ENCODE measurements around the gene UROS.

The UROS gene

DNA sequence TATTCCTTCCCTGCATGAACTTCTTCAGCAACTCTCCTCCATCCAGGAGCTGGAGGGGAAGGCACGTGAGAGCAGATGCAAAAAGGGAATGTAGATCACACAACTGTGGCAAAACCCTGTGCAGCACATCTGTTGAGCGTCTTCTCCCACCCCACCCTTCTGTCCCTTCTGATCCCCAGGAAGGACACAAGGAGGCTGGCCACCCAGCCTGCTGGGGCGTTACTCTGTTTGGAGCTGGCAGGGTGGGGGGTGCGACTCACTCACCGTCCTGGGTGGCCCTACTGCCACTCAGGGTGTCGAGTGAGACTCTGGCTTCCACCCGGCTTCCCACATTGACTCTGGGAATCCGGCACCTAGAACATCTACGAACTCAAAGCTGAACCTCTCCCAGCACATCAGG, 37.3 kb downstream of the UROS start:
- no peak for DNase-seq

- DNase-seq: no peak
Measured at GRCh38 chr10:125783957-125784356, 39.1 kb downstream of the UROS start.

DNA sequence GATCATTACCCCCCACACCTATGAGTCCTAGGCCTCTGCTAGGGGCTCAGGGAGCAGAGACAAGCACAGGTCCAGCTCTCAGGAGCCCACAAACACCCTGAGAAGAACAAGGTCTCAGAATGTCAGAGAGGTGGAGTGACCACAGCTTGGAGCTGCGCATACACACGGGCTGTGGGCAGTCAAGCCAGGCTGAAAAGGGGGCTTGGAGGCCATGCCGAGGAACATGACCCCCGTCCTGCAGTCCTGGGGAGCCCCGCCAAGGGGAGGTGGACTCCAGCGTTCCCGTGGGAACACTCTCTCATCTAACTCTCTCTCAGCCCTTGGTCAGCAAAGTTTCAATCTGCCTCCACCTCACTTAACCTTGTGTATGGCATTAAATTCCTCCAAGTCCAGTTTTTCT, 39.6 kb downstream of the UROS start:
- no peak for DNase-seq

DNA sequence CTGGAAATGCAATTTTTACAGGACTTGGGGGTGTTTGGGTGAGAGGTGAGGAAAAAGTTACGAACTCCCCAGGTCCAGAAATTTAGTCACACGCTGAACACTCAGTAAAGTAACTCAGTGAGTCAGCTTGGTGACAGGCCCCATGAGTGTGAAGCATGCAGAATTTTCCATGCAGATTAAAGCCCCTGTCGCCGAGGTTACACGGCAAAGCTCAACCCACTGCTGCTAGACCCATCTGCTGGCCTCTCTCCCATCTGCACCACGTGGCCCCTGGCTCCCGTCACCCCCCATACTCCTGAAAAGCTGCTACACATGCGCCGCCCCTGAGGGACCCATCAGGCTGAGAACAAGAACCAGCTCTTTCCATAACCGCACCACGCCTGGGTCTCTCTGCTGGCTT, 40.4 kb downstream of the UROS start:
- no peak for DNase-seq

- no peak for DNase-seq
Measured at GRCh38 chr10:125782054-125782453, 41.0 kb downstream of the UROS start.

DNA sequence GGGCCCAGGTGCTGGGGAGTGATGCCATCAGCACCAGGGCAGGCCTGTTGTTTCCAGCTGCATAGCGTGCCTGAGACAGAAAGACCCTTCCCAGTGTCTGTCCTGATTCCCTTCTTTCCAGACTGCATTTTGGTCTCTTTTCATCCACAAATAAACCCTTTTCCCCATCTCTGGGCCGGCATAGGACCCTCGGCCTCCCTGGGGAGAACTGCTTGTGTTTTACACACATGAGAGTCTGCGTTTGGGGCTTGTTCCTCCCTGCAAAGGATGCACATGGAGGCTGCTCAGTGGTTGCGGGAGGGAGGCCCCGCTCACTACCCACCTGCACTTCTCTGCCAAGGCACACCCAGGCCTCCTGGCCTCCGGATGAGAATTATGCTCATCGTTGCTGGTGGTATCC, 41.7 kb downstream of the UROS start:
- no peak for DNase-seq

DNA sequence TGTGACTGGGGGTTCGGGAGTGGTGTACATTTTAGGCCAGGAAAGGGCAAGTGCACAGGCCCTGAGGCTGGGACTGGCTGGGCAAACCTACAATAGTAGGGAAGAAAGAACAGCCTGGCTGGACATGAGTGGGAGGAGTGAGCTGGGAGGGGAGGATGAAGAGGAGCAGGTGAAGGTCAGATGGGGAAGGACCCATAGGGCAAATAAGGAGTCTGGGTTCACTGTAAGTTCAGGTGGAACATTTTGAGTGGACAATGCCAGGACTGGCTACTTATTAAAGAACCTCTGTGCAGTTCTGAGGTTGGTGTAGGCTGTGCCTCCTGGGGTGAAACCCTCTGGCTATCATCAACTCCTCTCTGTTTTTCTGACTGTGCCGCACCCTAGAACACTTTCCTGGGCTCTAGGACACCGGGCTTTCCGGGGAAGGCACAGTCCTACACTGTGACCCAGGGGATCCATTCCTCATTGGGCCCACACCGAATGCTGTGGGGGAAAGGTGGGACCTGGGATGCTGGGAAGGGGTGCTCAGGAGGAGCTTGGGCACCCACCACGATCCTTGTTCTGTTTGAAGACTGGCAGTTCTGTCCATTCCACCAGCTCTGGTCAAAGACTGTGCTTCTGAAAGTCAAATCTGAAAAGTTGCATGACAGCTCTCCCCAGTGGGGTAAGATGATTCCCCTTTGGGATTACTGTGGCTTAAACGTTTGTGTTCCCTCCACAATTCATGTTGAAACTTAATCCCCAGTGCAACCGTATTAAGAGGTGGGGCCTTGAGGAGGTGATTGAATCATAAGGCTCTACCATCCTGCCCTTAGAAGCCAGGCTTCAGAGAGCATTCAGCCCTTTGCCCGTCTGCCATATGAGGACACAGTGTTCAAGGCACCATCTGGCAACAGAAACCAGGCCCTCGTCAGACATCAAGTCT, 43.4 kb downstream of the UROS start:
- DNase-seq: no peak

DNA sequence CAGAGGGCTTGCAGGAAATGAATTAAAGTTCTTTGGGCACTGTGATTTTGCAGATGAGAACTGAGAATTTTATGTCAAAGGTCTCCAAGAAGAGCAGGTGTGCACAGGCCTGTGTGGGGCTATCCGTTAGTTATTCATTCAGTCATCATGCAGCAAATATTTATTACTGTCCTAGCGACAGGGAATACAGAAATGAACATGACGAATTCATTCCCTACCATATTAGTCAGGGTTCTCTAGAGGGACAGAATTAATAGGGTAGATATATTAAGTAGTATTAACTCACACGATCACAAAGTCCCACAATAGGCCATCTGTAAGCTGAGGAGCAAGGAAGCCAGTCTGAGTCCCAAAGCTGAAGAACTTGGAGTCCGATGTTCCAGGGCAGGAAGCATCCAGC, 44.5 kb downstream of the UROS start:
- DNase-seq: no peak

DNA sequence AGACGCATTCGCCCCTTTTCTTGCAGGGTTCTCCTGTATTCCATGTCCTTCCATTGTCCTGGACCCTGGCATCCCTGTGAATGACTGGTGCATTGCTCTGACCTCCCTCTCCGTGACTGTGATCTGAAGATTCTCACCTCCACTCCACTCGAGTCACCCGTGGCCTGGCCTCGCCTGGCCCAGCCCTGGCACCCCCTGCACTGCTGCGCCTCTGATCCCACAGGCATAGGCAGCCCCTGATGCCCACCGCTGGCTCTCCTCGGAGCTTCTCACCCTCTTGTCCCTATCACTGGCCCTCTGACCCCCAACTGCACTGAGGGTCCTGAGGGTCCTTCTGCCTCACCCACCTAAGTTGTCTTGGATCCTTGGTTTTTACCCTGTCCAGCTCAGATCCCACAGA, 45.3 kb downstream of the UROS start:
- no peak for DNase-seq

DNA sequence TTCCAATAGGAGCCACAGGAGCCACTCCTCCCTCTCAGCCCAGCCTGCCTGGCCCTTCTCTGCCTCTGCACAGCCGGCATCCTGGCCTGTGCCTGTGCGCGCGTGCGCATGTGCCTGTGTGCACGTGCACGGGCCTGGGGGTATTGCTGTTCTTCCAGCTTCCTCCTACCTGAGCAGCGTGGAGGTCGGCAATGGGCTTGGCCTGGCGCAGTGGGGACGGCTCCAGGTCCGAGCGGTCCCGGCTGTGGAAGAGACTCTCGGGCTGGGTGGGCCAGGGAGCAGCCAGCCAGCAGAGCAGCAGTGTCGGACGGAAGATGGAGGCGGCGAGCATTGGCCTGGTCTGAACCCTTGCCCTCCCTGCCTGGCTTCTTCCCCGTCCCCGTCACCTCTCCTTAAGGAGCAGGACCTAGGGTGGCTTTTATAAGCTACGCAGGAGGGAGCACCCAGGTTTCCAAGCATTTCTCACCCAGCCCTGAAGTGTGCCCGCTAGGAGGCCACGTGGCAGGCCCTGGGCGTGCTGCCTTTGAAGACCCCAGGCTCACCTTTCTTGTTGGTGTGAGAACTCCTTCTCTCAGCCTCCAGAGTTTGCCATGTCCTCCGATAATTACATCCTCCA, 47.5 kb downstream of the UROS start, which contains the start of gene MMP21:
Gene MMP21, minus strand, starts transcription at position 331 of the 616 bp plus-strand sequence. Its CDS starts 0 bp downstream, at position 331.
- DNase-seq: no peak

DNA sequence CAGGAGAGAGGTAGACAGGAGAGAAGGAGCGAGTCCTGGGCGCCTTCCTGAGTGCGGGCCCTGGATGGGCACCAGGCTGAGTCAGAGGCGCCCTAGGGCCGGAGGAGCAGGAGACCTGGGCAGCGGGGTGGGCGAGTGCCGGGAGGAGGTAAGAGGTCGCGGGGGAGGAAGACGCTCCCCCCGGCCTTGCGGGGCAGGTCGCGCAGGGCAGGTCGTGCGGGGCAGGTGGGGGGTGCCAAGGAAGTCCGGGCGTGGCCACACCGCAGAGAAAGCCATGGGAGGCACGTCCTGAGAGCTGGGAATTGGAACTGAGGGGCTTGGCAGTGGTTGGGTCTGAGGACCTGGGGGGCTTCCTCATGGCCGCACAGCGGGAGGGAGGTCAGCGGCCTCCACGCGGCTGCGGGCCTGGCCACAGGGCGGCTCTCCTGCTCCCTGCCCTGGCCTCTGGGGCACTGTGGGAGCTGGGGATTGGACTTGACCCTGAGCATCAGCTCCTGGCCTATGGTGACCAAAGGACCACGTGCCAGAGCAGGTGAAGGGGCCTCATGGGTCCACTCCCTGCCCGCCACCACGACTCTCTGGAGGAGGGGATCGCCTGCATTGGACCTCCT, 48.4 kb downstream of the UROS start:
- no peak for DNase-seq

GRCh38 chr10:125773687-125774543, 49.1 kb downstream of the UROS start:
- DNase-seq: no peak

DNA sequence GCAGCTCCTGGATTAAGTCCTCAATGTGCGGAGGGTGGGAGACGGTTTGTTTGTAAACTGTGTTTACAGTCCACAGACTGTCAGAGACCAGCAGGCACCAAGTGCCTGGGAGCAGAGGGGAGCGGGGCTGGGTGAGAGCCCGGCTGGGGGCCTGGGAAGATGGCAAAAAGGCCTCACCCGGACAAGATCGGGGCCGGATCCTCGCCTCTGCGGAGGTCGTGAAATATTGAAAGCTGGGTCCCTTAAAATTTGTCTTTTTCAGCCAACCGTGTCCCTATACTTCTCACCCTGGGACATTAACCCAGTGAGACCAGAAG, 50.2 kb downstream of the UROS start:
- DNase-seq: no peak

- DNase-seq: no peak
Measured at GRCh38 chr10:125772112-125772863, 50.8 kb downstream of the UROS start.

DNA sequence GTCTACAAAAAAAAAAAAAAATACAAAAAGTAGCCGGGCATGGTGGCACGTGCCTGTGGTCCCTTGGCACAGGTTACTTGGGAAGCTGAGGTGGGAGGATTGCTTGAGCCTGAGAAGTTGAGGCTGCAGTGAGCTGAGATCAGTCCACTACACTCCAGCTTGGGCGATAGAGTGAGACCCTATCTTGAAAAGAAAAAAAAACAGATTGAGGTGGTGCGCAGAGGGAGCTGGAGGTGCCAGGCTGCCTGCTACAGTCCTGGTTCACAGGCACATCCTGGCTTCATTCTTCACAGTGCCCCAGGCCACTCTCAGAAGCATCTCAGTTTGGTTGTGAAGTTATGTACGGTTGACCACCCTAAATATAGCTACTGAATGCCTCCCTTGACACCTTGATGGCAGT, 52.2 kb downstream of the UROS start:
- DNase-seq: no peak

DNA sequence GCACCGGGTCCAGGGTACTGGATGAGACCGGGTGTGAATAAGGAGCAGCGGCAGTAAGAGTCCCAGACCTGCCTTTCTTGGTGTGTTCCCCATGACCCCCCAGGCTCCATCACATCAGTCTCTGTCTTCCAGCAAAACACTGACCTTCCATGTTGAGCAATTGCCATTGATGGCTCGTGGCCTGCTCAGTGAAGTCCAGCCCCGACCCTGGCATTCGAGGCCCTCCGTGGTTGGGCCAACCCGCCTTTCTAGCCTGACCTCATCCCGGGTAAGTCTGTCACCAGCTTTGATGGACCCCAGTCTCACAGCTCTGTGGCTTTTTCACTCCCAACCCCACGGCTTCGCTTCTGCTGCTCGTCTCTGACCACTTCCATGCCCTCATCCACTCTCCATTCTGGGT, 53.9 kb downstream of the UROS start:
- no peak for DNase-seq

DNA sequence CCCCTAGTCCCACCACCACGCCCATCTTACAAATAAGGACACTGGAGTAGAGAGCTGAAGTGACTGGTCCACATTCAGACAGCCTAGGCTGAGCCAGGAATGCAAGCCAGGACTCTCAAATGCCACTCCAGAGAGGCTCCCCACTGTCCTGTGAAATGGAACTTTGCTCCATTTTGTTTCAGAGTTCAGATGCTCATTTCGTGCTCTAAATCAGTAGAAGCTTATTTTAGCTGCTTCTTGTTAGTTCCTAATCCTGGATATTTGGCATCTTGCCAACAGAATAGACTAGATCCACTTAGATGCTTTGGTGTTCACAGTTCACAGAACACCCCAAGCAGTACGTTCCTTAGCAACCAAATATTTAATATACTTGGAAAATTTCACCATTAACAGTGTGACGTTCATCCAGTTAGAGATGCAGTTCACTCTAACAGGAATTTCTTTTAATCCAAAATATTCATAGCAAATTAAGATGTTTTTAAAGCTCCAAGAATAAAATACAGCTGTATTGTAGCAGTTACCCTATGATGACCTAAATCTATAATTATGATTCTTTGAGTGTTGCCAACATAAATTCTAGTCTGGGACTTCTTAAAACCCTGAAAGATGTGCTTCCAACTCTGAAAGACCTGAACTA, 54.7 kb downstream of the UROS start:
- no peak for DNase-seq

GRCh38 chr10:125766511-125766910, 56.5 kb downstream of the UROS start:
- DNase-seq: no peak

DNA sequence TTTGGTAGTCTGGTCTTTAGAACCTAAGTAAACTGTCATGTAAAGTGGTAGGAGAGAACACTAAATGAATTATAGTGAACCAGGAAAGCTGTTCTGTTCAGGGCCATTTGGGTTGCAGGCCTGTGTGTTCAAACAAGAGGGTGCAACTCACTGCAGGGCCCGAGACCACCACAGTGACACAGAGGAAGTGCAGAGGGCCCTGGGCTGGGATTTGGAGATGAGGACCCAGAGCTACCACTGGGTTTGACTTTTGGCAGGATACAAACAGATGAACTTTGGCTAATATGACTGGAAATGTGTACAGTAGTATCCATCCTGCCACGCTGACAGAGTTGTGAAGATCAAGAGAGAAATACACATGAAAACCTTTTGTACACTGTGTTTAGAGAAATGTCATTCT, 57.2 kb downstream of the UROS start:
- DNase-seq: no peak

GRCh38 chr10:125762692-125763648, 60.1 kb downstream of the UROS start:
- no peak for DNase-seq

DNA sequence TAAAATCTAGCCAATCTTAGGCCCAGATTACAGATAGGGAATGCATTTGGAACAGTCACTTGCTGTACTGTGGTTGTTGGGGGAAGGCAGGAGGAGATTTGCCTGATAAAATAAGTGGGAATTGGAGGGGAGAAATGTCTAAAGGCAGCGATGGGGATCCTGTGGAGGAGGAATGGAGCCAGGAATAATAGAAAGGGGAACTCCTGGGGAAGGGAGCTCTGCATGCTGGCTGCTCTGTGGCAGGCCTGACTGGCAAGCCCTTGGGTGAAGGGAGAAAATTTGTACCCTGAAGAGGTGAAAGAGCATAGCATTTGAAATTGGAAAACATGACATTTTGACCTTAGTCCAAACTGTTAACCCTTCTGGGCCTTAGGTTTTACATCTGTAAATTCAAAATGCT, 61.1 kb downstream of the UROS start:
- no peak for DNase-seq

All from stimulated activated naive CD4-positive, alpha-beta T cell treated with Interleukin-2 at 50 U/mL for 16 hours (primary cell).